HL-60/S4 (cell line): Measurements from ENCODE around the gene SNRPB.

Experiments
- in situ Hi-C: fragments of 300-500 bp; cut with MboI; formaldehyde crosslinking; loops from 2 replicates; pipeline ENCODE4 v1.14.3; 2022; ENCODE audit warnings: low sequenced_read_pairs

Gene SNRPB

DNA sequence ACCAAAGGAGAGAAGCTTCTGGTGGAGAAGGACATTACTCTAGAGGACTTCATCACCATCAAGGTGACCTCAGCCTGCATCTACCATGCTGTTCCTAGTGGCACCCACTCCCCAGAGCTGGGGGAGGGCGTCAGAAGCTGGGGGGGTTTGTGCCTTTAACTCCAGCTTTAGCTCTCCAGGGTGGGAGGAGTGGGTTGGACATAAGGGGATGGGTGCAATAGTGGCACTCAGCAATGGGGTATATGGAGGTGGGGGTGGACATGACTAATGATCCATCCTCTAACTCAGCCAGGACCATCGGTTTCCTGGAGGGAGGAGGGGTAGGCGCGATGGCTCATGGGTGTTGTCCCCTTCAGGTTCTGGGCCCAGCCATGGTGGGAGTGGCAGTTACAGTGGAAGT, 40.1 kb downstream of the SNRPB start:
- in situ Hi-C loops = no loop called here

DNA sequence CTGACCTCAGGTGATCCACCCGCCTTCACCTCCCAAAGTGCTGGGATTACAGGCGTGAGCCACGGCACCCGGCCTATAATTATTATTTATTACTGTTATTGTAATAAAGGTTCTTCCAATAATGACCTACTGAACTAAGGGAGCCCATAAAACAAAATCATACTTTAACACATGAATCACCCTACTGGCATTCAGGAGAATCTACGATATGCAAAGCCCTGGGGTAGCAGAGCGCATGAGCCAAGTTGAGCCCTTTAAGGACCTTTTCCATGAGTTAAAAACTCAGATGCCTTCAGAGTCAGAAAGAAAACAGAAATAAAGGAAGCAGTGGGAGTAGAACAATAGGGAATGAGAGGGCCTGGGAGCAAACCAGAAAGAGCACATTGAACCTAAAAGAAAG, 41.5 kb downstream of the SNRPB start:
- in situ Hi-C loops = no loop called here

DNA sequence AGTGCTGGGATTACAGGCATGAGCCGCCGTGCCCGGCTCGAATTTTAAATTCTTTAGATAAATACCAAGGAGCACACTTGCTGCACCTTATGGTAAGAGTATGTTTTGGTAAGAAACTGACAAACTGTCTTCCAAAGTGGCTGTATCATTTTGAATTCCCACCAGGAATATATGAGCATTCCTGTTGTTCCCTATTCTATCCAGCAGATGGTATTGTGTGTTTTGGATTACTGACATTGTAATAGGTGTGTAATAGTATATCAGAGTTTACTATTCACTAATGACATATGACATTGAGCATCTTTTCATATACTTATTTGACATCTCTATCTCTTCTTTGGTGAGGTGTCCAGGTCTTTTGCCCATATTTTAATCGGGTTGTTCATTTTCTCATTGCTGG, 49.3 kb downstream of the SNRPB start:
- in situ Hi-C loops = no loop called here

DNA sequence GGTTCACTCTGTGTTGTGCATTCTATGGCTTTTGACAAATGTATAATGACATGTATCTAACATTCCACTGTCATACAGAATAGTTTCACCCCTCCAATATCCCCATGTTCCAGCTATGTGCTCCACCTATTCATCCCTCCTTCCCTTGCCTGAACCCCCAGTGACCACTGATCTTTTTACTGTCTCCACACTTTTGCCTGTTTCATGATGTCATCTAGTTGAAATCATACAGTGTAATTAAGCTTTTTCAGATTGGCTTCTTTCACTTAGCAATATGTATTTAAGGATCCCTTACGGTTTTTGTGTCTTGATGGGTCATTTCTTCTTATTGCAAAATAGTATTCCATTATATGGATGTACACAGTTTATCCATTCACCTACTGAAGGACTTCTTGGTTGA, 50.1 kb downstream of the SNRPB start:
- in situ Hi-C loops = no loop called here

DNA sequence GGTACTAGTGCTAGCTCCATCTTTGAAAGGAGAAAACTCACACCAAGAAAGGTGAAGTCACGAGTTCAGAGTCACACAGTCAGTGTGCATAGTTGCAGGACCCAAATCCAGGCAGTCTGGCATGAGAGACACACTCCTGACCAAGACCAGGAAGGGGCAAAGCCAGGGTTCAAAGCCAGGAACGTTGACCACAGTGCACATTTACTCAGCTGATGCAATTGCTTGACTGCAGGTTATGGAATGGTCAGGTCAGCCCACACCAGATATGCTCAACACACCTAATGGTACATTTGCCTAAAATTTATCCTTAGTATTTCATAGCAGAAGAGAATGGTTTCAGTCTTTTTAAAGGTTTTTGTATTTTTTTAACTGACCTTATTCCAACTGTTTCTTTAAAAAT, 52.2 kb downstream of the SNRPB start:
- in situ Hi-C loops = no loop called here

DNA sequence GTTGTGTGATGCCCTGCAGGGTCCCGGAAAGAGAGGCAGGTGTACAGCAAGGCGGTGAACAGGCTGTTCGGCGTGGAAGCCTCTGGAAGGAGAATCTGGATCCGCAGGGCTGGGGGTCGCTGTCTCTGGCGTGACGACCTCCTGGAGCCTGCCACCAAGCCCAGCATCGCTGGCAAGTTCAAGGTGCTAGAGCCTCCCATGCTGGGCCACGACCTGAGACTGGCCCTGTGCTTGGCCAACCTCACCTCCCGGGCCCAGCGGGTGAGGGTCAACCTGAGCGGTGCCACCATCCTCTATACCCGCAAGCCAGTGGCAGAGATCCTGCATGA, 53.4 kb downstream of the SNRPB start:
- in situ Hi-C loops = no loop called here

DNA sequence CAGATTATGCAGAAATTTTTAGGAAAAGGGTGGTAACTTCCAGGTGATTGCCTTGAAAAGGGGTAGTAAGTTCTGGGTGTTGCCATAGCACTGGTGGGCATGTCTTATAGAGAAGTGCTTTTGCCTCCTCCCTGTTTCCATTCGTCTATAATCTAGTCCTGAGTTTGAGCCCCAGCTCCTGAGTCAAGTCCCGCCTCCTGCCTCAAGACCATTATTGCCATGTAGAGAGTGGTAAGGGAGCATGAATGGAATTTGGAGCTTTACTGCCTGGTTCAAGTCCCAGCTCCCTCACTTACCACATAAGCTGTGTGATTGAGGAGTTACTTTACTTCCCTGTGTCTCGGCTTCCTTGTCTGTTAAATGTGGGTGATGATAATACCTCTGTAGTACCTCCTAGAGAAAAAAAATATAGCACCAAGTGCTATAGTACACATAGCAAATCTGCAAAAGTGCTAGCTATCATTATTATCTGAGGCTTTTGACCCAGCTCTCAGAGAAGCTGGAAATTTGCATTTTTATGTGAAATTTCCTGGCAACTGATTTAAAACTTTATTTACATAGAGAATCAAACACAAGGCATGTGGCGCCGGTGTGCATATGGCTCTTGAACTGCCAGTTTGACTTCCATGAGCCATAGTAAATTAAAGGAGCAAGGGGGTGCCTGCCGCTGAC, 53.9 kb downstream of the SNRPB start:
- in situ Hi-C loops = no loop called here
